Activated gamma-delta T cell (primary cell): ENCODE measurements around the gene KCNJ9.
A peak's percentile ranks its signal among the peaks of the same experiment; 100 is the strongest.

Experiments used
- DNase-seq: peaks from one replicate; lab custom pipeline; 2025; lab: John Stamatoyannopoulos, UW

KCNJ9 gene

GRCh38 chr1:160066829-160067745 lies 14.3 kb upstream of the KCNJ9 start:
- no peak for DNase-seq

GRCh38 chr1:160068225-160068624 lies 13.1 kb upstream of the KCNJ9 start:
- no peak for DNase-seq

- no peak for DNase-seq
These were observed 11.7 kb upstream of the KCNJ9 start, which contains the start of gene KCNJ10 for GRCh38 chr1:160069460-160070231. TSS of gene KCNJ10 (minus strand) at chr1:160070160. CDS start at chr1:160042532, 27,628 bp downstream.

GRCh38 chr1:160070243-160071163 lies 10.8 kb upstream of the KCNJ9 start:
- DNase-seq, result peak; percentile 62

GRCh38 chr1:160071289-160071688 lies 10.0 kb upstream of the KCNJ9 start:
- DNase-seq, result no peak

- no peak for DNase-seq
These were observed 6.5 kb upstream of the KCNJ9 start for GRCh38 chr1:160074865-160075264.

- DNase-seq, result no peak
These were observed 5.5 kb upstream of the KCNJ9 start for GRCh38 chr1:160075836-160076235.

- no peak for DNase-seq
These were observed 5.0 kb upstream of the KCNJ9 start for GRCh38 chr1:160076295-160076694.

GRCh38 chr1:160077486-160077885 lies 3.9 kb upstream of the KCNJ9 start:
- no peak for DNase-seq

GRCh38 chr1:160078512-160079195 lies 2.7 kb upstream of the KCNJ9 start:
- peak; percentile 17 for DNase-seq

GRCh38 chr1:160079448-160079847 lies 1.9 kb upstream of the KCNJ9 start:
- no peak for DNase-seq

- no peak for DNase-seq
These were observed 797 bp upstream of the KCNJ9 start for GRCh38 chr1:160080381-160081100.

GRCh38 chr1:160082487-160082886 lies 1.1 kb downstream of the KCNJ9 start:
- DNase-seq, result no peak

GRCh38 chr1:160082926-160083325 lies 1.6 kb downstream of the KCNJ9 start:
- no peak for DNase-seq

GRCh38 chr1:160083968-160084770 lies 2.8 kb downstream of the KCNJ9 start:
- peak; percentile 26 for DNase-seq

- no peak for DNase-seq
These were observed 3.5 kb downstream of the KCNJ9 start for GRCh38 chr1:160084771-160085321.

- peak; percentile 30 for DNase-seq
These were observed 4.5 kb downstream of the KCNJ9 start for GRCh38 chr1:160085686-160086455.

GRCh38 chr1:160086456-160086892 lies 5.1 kb downstream of the KCNJ9 start:
- no peak for DNase-seq
